HEK293 (cell line): ENCODE results near the gene ZNF608.

Source experiments
- CTCF ChIA-PET: fragments of 350-600 bp; formaldehyde crosslinking; extraction: SDS; loops from one replicate; lab custom pipeline; 2021; ENCODE audit warnings: antibody characterized with exemption; lab: Yijun Ruan, JAX
- POLR2A ChIA-PET: fragments of 300-600 bp; formaldehyde crosslinking; extraction: SDS; loops from one replicate; lab custom pipeline; 2020; ENCODE audit warnings: antibody characterized with exemption, inconsistent platforms; lab: Yijun Ruan, JAX
- H3K27ac ChIP-seq: fragments of 200-500 bp; sonication (Bioruptor generic); 2 replicates; pipeline ENCODE4 v1.5.1; 2014; ENCODE audit warnings: low read depth, low read length, control low read depth, inconsistent platforms; ENCODE audit errors: extremely low read depth
- H3K36me3 ChIP-seq, 2 experiments: fragments of 200-500 bp in 1 of 2; sonication (Bioruptor generic) in 1 of 2; 1 replicate in 1 of 2; 2 replicates in 1 of 2; pipeline ENCODE4 v1.5.1; 2014 to 2017; ENCODE audit warnings: inconsistent platforms in 2 of 2, low read length in 2 of 2; ENCODE audit not compliant: control insufficient read depth in 2 of 2, insufficient read depth in 1 of 2
- H3K4me1 ChIP-seq: fragments of 200-500 bp; sonication (Bioruptor generic); 2 replicates; pipeline ENCODE4 v1.5.1; 2014; ENCODE audit warnings: mild to moderate bottlenecking, low read length, inconsistent platforms; ENCODE audit not compliant: control insufficient read depth, insufficient read depth
- H3K4me3 ChIP-seq: 2 replicates; pipeline ENCODE4 v1.5.1; 2011; ENCODE audit warnings: low read depth, mild to moderate bottlenecking, control low read depth, low read length, moderate library complexity
- H3K9me3 ChIP-seq: fragments of 200-500 bp; sonication (Bioruptor generic); 2 replicates; pipeline ENCODE4 v1.5.1; 2014; ENCODE audit warnings: low read depth, low read length, inconsistent platforms; ENCODE audit not compliant: control insufficient read depth, insufficient read depth
- BCL11A ChIP-seq: fragments of 450-650 bp; formaldehyde crosslinking; IDR thresholded peaks from 2 replicates; pipeline ENCODE4 v1.5.1; 2016; ENCODE audit warnings: low read depth, missing biosample characterization, missing genetic modification characterization
- KLF1 ChIP-seq: fragments of 450-650 bp; formaldehyde crosslinking; IDR thresholded peaks from 2 replicates; pipeline ENCODE4 v1.5.1; 2016; ENCODE audit warnings: missing biosample characterization, missing genetic modification characterization
- SP2 ChIP-seq: fragments of 450-650 bp; formaldehyde crosslinking; IDR thresholded peaks from 2 replicates; pipeline ENCODE4 v1.5.1; 2016; ENCODE audit warnings: missing biosample characterization, missing genetic modification characterization
- ZFP69B ChIP-seq: fragments of 450-650 bp; formaldehyde crosslinking; IDR thresholded peaks from 2 replicates; pipeline ENCODE4 v1.5.1; 2016; ENCODE audit warnings: missing biosample characterization, missing genetic modification characterization
- ZNF175 ChIP-seq: fragments of 450-650 bp; formaldehyde crosslinking; IDR thresholded peaks from 2 replicates; pipeline ENCODE4 v1.5.1; 2016; ENCODE audit warnings: missing biosample characterization, missing genetic modification characterization
- ZNF184 ChIP-seq: fragments of 450-650 bp; IDR thresholded peaks from 2 replicates; pipeline ENCODE4 v1.5.1; 2018; ENCODE audit warnings: missing biosample characterization, mild to moderate bottlenecking, missing genetic modification characterization
- ZNF274 ChIP-seq, 2 experiments: fragments of 200-500 bp in 1 of 2; fragments of 450-650 bp in 1 of 2; sonication (Bioruptor generic) in 1 of 2; formaldehyde crosslinking in 1 of 2; IDR thresholded peaks; 2 replicates each; pipeline versions ENCODE4 v1.5.1 to v1.6.1; 2014 to 2016; ENCODE audit warnings: borderline replicate concordance in 1 of 2, inconsistent platforms in 1 of 2, low read length in 1 of 2, missing biosample characterization in 1 of 2, missing genetic modification characterization in 1 of 2
- ZNF292 ChIP-seq: fragments of 450-650 bp; formaldehyde crosslinking; IDR thresholded peaks from 2 replicates; pipeline ENCODE4 v1.5.1; 2016; ENCODE audit warnings: low read depth, missing biosample characterization, missing genetic modification characterization, borderline replicate concordance
- ZNF501 ChIP-seq: fragments of 450-650 bp; formaldehyde crosslinking; IDR thresholded peaks from 2 replicates; pipeline ENCODE4 v1.5.1; 2016; ENCODE audit warnings: missing biosample characterization, missing genetic modification characterization
- ZNF544 ChIP-seq: fragments of 450-650 bp; formaldehyde crosslinking; IDR thresholded peaks from 2 replicates; pipeline ENCODE4 v1.5.0; 2017; ENCODE audit warnings: missing biosample characterization, missing genetic modification characterization
- ZNF596 ChIP-seq: fragments of 450-650 bp; IDR thresholded peaks from 2 replicates; pipeline ENCODE4 v1.5.0; 2018; ENCODE audit warnings: missing biosample characterization, mild to moderate bottlenecking, missing genetic modification characterization, moderate library complexity
- ZNF629 ChIP-seq: fragments of 450-650 bp; formaldehyde crosslinking; IDR thresholded peaks from 2 replicates; pipeline ENCODE4 v1.5.1; 2017; ENCODE audit warnings: missing biosample characterization, missing genetic modification characterization
- ZNF664 ChIP-seq: fragments of 450-650 bp; formaldehyde crosslinking; IDR thresholded peaks from 2 replicates; pipeline ENCODE4 v1.5.1; 2016; ENCODE audit warnings: missing biosample characterization, missing genetic modification characterization
- ZNF791 ChIP-seq: fragments of 450-650 bp; formaldehyde crosslinking; IDR thresholded peaks from 2 replicates; pipeline ENCODE4 v1.5.1; 2016; ENCODE audit warnings: missing biosample characterization, missing genetic modification characterization
- ZNF792 ChIP-seq: fragments of 450-650 bp; formaldehyde crosslinking; IDR thresholded peaks from 2 replicates; pipeline ENCODE4 v1.5.1; 2016; ENCODE audit warnings: missing biosample characterization, missing genetic modification characterization
- TF ChIP-seq, protein P1 (sequence below): fragments of 450-650 bp; formaldehyde crosslinking; IDR thresholded peaks from 2 replicates; pipeline ENCODE4 v1.5.1; 2017; ENCODE audit warnings: missing biosample characterization, missing genetic modification characterization
- TF ChIP-seq, protein P2 (sequence below): fragments of 450-650 bp; IDR thresholded peaks from 2 replicates; pipeline ENCODE4 v1.5.1; 2018; ENCODE audit warnings: missing biosample characterization, mild to moderate bottlenecking, missing genetic modification characterization
- TF ChIP-seq, protein P3 (sequence below): fragments of 450-650 bp; formaldehyde crosslinking; IDR thresholded peaks from 2 replicates; pipeline ENCODE4 v1.5.1; 2016; ENCODE audit warnings: missing biosample characterization, missing genetic modification characterization

The ZNF608 gene

DNA sequence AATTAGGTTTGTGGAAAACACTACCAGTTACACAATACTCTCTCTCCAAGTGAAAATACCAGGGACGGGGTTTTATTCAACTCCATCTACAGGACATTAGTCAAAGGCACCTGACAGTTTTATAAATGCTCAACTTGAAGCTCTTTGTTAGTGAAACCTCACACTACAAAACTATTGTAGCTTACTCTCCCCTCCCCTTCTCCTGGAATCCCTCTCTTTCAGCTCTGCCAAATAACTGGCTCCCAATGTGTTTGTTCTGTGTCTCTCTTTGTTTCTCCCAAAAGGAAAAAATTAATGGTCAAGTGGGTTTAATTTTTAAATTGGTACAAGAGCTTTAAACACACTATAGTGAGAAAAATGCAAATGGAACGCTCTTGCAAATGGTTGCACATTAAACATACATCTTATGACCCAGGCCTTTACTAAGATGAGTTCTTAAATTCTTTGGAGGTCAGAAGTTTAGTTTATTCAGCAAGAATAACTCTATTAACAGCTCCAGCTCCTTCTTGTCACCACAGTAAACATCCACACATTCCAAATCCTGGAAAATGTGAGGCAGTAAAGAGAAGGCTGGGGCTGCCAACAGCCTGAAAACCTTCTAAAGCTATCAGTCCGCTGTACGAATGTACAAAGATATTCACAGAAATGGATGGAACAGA, 48.4 kb downstream of the ZNF608 start (continued):
- TF ChIP-seq, protein P1, sequence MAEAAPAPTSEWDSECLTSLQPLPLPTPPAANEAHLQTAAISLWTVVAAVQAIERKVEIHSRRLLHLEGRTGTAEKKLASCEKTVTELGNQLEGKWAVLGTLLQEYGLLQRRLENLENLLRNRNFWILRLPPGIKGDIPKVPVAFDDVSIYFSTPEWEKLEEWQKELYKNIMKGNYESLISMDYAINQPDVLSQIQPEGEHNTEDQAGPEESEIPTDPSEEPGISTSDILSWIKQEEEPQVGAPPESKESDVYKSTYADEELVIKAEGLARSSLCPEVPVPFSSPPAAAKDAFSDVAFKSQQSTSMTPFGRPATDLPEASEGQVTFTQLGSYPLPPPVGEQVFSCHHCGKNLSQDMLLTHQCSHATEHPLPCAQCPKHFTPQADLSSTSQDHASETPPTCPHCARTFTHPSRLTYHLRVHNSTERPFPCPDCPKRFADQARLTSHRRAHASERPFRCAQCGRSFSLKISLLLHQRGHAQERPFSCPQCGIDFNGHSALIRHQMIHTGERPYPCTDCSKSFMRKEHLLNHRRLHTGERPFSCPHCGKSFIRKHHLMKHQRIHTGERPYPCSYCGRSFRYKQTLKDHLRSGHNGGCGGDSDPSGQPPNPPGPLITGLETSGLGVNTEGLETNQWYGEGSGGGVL (tag by site-specific recombination) = peak; percentile 56; the same call in 1 of the 2 replicates
- no peak for TF ChIP-seq BCL11A (tag by site-specific recombination)
- TF ChIP-seq ZNF292 (tag by site-specific recombination) = no peak
- no peak for TF ChIP-seq ZNF792 (tag by site-specific recombination)
- TF ChIP-seq ZNF501 (tag by site-specific recombination) = no peak; the same call in 1 of the 2 replicates
- no peak for TF ChIP-seq ZNF175 (tag by site-specific recombination)
- TF ChIP-seq, protein P2, sequence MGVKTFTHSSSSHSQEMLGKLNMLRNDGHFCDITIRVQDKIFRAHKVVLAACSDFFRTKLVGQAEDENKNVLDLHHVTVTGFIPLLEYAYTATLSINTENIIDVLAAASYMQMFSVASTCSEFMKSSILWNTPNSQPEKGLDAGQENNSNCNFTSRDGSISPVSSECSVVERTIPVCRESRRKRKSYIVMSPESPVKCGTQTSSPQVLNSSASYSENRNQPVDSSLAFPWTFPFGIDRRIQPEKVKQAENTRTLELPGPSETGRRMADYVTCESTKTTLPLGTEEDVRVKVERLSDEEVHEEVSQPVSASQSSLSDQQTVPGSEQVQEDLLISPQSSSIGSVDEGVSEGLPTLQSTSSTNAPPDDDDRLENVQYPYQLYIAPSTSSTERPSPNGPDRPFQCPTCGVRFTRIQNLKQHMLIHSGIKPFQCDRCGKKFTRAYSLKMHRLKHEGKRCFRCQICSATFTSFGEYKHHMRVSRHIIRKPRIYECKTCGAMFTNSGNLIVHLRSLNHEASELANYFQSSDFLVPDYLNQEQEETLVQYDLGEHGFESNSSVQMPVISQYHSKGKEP = no peak
- no peak for TF ChIP-seq SP2 (tag by site-specific recombination)
- no peak for TF ChIP-seq ZNF274 (IDR thresholded peaks at IDR 0.05; ENCODE audit: low read length)
- TF ChIP-seq ZNF274 (tag by site-specific recombination; IDR thresholded peaks at IDR 0.05; ENCODE audit: borderline replicate concordance) = no peak
- TF ChIP-seq ZNF791 (tag by site-specific recombination) = no peak
- TF ChIP-seq, all 188 proteins: peak for 11

DNA sequence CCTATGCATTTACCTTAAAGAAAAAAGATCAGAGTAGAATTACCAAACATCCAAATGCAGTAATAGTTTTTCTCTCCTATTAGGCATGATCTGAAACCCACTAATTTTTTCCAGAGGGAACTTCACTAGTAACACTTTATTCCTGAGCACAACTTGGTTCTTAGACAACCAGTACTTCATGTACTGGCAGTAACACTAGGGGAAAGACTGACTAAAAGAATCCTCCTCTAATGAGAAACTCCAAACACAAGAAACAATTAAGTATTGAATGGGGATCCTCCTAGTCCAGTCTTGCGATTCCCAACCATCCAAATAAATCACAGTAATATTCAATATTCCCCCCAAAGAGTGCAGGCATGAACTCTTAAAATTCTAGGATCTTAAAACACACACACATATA, 48.9 kb downstream of the ZNF608 start:
- no peaks in the 10 kb centered on the region for H3K9me3 ChIP-seq
- peaks cover 0 to 13% of the 10 kb centered on the region in 2 experiments; a peak in 2 of 3 replicates for H3K36me3 ChIP-seq
- TF ChIP-seq ZNF184 (tag by site-specific recombination) (no peak), ZNF544 (tag by site-specific recombination) (no peak), ZFP69B (no peak), ZNF664 (tag by site-specific recombination) (no peak), ZNF596 (tag by site-specific recombination) (no peak), KLF1 (tag by site-specific recombination) (no peak), ZNF629 (tag by site-specific recombination) (no peak)
- TF ChIP-seq, protein P3, sequence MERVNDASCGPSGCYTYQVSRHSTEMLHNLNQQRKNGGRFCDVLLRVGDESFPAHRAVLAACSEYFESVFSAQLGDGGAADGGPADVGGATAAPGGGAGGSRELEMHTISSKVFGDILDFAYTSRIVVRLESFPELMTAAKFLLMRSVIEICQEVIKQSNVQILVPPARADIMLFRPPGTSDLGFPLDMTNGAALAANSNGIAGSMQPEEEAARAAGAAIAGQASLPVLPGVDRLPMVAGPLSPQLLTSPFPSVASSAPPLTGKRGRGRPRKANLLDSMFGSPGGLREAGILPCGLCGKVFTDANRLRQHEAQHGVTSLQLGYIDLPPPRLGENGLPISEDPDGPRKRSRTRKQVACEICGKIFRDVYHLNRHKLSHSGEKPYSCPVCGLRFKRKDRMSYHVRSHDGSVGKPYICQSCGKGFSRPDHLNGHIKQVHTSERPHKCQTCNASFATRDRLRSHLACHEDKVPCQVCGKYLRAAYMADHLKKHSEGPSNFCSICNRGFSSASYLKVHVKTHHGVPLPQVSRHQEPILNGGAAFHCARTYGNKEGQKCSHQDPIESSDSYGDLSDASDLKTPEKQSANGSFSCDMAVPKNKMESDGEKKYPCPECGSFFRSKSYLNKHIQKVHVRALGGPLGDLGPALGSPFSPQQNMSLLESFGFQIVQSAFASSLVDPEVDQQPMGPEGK (tag by site-specific recombination) = no peak
- no peak overlapping the region for H3K4me3 ChIP-seq
- peaks cover 29% of the 10 kb centered on the region for H3K4me1 ChIP-seq
- ChIA-PET POLR2A (no interaction called here), CTCF (interaction anchor here (1.9 kb wide), 1 partner anchor 28 kb away, joined by 6 read pairs; no protein-coding TSS in a partner anchor)
- 0 out of 2 replicates have a peak overlapping the region, but pooled peaks have one; percentile 17 for H3K27ac ChIP-seq
